ENCODE results near the gene FURIN.

- TF ChIP-seq CTCF (IDR thresholded peaks at IDR 0.05): no peak
- no peak for TF ChIP-seq POLR2A (IDR thresholded peaks at IDR 0.05)
- TF ChIP-seq POLR2AphosphoS5 (IDR thresholded peaks at IDR 0.05): no peak
Observed at GRCh38 chr15:90869140-90869541, 753 bp downstream of the FURIN start.

Measured in breast epithelium (tissue), 3 donors.